ENCODE results near the gene CCDC152.
"Not testable (repeated sequence)": the region's sequence is repeated elsewhere in the genome, so short reads cannot be mapped to it uniquely, and the experiment has no call there.

CCDC152 gene

GRCh38 chr5:42812620-42813019 lies 56.0 kb downstream of the CCDC152 start:
- no peak for DNase-seq (ENCODE audit: low read depth)

- no peak for DNase-seq (ENCODE audit: low read depth)
Measured at GRCh38 chr5:42813533-42813932, 56.9 kb downstream of the CCDC152 start.

- not testable (repeated sequence) for DNase-seq (ENCODE audit: low read depth)
Measured at GRCh38 chr5:42816546-42816945, 59.9 kb downstream of the CCDC152 start.

GRCh38 chr5:42819745-42820144 lies 63.1 kb downstream of the CCDC152 start:
- DNase-seq (ENCODE audit: low read depth), result no peak

DNA sequence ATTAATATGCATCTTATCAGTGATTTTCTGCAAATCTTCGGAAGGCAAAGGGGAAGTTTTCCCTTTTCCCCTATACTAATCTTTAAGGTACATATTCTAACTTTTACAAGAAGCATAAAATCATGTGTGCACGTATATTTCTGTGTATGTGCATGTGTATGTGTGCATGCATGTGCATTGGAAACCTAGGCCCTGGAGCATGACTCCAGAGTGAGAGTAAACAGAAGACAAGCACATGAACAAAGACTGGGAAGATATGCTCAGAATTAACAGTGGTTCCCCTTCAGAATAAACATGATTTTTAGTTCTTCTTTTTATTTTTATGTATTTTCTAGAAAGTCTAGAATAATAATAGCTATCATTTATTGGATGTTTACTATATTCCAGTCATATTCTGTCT lies 65.9 kb downstream of the CCDC152 start:
- DNase-seq (ENCODE audit: low read depth), result no peak

DNA sequence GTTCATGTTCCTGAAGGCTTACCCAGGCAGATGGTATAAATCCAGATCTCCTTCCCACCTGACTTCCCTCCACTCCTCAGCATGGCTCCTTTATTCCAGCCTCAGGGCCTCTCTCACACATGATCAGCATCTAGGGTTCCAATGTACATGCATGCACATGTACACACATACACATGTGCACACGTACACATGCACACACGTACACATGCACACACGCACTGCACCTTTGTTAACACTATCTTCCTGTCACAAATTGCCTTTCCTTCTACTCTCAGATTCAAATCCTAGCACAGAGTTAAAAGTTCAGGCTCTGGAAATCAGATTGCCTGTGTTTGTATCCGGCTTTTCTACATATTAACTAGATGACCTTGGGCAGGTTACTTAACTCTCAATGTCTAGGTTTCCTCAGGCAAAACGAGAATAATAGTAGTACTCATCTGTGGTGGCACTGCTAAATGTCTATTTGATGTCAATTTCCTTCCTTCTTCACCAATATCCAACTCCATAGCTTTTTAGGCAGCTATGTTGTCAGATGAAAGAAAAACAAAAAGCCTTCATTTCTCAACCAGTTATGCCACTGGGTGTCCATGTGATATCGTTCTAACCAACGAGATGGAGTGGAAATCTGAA lies 67.8 kb downstream of the CCDC152 start:
- no peak for DNase-seq (ENCODE audit: low read depth)

DNA sequence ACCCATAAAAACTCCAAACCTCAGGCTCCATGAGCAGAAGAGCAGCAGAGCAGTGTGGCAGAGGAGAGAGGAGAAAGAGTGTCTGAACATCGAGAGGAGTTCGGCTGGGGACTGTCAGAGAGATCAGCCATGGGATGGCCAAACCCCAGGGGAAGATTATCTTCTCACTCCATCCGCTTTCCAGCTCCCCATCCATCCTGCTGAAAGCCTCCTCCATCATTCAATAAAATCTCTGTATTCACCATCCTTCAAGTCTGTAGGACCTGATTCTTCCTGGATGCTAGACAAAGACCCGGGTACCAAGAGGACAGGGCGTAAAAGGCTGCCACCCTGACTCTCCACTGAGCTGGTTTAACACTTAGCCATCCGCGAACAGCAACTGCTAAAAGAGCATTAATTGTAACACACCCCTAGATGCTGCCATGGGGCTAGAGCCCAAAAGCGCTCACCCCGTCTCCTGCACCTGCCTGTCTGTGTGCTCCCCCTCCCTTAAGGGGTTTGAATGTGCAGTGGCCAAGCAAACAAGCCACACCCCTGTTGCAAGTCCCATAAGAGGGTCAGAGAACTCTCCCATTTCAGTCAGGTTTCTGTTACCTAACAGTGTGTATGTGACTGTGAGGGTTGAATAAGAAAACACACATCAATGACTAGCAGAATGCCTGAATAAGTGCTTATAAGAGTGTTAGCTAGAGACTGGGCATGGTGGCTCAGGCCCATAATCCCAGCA lies 69.0 kb downstream of the CCDC152 start:
- DNase-seq (ENCODE audit: low read depth), result no peak

DNA sequence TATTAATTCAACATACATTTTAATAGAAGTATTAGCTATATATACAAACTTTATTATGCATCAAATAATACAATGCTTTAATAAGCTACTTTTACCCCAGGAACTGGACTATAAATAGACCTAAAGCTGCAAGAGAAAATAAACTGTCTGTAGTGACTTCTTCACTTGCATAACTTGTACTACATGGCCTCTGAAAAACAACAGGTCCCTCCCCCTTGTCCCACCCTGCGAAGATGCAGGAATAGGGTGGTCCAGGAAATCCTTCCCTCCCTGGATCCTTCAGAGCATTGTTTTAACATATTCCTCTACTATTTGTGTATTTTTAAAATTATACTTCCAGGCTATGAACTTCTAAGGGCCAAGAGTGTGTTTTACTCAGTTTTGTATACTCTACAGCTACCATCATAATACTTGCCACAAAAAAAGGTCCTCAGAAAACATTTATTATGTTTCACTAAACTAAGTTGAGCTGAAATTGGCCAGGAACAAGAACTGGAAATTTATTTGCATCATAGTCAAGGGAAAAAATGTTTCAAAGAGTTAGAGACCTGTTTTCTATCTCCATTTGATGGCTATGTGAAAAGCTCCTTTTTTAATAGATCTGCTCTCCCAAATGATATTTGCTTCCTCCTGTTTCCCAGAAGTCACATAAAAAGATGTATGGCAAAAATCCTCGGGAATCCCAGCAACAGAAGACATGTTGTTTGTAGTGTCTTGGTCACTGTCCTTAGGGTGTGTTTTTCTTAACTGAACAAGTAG lies 70.3 kb downstream of the CCDC152 start:
- no peak for DNase-seq (ENCODE audit: low read depth)

GRCh38 chr5:42828671-42829070 lies 72.1 kb downstream of the CCDC152 start:
- DNase-seq (ENCODE audit: low read depth), result no peak

DNA sequence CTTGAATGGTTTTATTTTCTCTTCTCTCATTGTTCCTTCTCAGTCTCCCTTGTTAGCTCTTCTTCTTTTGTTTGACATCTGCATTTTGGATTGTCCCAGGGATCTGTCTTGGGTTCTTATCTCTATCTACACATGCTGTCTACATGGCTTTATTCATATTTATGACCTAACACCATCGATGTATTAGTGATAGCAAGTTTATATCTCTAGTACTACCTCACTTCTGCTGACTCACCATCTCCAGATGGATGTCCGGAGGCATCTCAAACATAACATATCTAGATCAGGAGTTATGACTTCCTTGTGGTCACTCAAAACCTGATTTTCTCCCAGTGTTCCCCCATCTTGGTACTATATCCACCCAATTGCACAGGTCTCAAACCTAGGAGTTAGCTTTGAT lies 74.3 kb downstream of the CCDC152 start:
- DNase-seq (ENCODE audit: low read depth), result no peak

DNA sequence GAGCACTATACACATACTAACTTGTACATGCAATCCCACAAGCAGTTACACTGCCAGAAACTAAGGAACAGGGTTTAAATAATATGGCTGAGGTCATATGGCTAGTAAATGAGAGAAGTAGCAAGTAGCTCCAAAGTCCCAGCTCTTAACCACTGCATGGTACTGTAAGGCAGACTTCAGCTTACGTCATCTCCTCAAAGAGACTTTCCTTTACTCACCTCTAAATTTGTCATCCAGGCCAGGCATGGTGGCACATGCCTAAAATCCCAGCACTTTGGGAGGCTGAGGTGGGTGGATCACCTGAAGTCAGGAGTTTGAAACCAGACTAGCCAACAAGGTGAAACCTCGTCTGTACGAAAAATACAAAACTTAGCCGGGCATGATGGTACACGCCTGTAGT lies 75.4 kb downstream of the CCDC152 start:
- no peak for DNase-seq (ENCODE audit: low read depth)

GRCh38 chr5:42836070-42836769 lies 79.6 kb downstream of the CCDC152 start:
- DNase-seq (ENCODE audit: low read depth), result no peak

GRCh38 chr5:42837601-42838000 lies 81.0 kb downstream of the CCDC152 start:
- no peak for DNase-seq (ENCODE audit: low read depth)

- no peak for DNase-seq (ENCODE audit: low read depth)
Measured at GRCh38 chr5:42839196-42839595, 82.6 kb downstream of the CCDC152 start.

DNA sequence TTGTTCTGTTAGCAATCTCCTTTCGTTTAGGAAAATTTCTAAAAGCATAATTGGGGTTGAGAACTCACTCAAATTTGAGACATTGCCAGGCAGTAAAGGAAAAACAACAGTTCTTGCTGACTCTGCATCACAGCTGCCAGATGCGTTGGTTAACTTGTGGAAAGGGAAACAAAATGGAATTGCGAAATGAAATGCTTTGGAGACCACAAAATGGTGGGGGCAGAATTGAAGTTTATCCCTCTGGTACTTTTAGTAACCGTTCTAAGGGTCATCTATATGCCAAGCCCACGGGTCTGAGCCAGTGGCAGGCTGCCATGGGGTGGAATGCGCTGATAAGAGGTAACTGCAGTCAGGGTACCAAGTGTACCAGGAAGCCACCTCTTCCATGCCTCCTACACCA lies 83.7 kb downstream of the CCDC152 start:
- DNase-seq (ENCODE audit: low read depth), result no peak

DNA sequence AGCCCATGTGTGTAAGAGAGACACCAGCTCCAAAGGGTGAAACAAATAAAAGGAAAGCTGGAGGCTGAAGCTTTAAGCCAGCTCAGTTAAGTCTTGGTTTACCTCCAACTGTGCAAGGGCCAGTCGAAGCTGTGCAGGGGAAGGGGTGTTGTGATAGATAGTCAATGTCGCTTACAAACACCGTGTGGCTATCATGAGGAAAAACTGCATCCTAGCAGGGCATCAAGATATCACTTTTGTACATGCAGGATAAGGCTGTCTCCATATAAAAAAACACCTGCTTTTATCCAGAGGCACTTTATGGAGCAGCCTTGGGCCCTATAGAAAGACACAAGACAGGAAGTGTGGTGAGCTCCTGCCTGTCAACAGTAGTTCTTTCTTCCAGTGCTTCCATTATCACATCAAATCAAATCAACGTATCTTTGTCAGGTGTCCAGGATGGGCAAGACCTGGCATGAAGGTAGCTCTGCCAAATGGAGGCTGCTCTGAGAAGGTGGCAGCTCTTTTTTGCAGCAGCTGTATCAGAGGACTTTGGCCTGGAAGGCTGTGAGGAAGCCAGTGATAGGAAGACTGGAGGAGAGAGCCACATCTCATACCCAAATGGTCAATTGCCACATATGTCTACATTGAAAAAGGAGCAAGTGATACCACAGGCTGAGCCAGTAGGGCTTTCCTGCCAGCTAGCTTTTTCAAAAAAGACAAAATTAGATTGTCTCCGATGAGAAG lies 84.4 kb downstream of the CCDC152 start:
- DNase-seq (ENCODE audit: low read depth), result no peak

DNA sequence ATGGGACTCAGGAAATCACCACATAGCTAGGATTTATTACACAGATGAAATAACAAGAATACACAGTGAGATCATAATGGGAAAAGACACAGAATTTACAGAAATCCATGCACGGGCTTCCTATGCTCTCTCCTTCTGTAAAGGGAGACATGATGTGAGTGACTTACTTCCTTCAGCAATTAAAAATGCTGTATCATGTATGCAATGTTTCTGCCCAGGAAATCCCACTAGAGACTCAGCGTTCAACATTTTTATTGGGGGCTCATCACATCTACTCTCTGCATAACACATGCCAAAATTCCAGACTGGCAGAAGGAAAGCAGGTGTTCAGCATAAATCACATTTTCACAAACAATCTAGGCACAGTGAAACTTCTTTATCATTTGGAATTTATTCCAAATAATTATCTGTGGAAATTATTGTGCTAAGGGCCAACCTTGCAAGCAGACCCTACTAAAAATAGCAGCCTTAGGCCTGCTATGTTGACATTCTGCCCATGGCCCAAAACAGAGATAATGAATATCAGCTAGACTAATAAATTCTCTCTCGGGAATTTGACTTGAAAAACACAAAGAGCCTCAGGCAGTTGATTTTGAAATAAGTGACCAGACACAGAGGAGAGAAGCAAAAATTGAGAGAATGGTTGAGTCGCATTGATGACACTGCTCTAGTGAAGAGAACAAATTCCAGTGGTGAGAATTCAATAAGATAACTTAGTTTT lies 86.5 kb downstream of the CCDC152 start:
- DNase-seq (ENCODE audit: low read depth), result no peak

- no peak for DNase-seq (ENCODE audit: low read depth)
Measured at GRCh38 chr5:42843675-42844292, 87.2 kb downstream of the CCDC152 start.

DNA sequence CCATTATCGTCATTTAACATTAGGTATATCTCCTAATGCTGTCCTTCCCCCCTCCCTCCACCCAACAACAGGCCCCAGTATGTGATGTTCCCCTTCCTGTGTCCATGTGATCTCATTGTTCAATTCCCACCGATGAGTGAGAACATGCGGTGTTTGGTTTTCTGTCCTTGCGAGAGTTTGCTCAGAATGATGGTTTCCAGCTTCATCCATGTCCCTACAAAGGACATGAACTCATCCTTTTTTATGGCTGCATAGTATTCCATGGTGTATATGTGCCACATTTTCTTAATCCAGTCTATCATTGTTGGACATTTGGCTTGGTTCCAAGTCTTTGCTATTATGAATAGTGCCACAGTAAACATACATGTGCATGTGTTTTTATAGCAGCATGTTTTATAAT lies 87.8 kb downstream of the CCDC152 start:
- not testable (repeated sequence) for DNase-seq (ENCODE audit: low read depth)

- no peak for DNase-seq (ENCODE audit: low read depth)
Measured at GRCh38 chr5:42848545-42848944, 91.9 kb downstream of the CCDC152 start.

DNA sequence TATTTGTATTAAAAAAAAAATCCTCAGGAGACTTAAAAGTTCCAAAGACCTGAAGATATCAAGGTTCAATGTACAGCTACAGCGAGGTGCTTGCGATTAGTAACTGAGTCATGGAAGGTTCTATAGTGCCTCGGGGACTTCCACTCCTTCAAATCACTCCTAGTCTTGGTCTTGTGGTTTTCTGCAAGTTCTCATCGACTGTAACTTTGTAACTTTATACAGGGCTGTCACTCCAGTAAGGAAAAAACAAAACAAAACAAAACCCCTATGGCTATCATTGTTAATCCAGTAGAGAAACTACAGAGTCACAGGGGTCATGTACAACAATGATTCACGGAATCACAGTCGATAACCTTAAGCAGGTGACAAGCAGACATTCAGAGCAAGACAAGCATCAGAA lies 94.9 kb downstream of the CCDC152 start:
- no peak for DNase-seq (ENCODE audit: low read depth)
